T-helper 1 cell treated with Interleukin-12 subunit alpha and Interleukin-12 subunit beta and Interleukin-4 antibody, amounts not matched to agents 30 ng/mL and 1 ng/mL, for 36 hours (primary cell): ENCODE results near the gene SOX4. TPM values are rescaled to one million over a fixed set of nuclear protein-coding genes. Genes with fewer than 3 reads are reported as not detected.
"Not testable (repeated sequence)": the region's sequence is repeated elsewhere in the genome, so short reads cannot be mapped to it uniquely, and the experiment has no call there.

Experiments used
- intact Hi-C: fragments of 100-400 bp; cut with micrococcal nuclease; formaldehyde crosslinking; loops from one replicate; pipeline ENCODE4 v1.15.1; 2024
- total RNA-seq: library from RNA; stranded (reverse); gene quantifications from 2 replicates; pipeline ENCODE4 v1.2.3, GENCODE V29; 2022

The SOX4 gene
- 1.2 TPM in 2 replicates for total RNA-seq

- intact Hi-C loops: loop anchor here (1.0 to 10.0 kb wide), 3 partner anchors 471 to 1749 kb away; no protein-coding TSS in a partner anchor
These were observed at the start of gene SOX4 for GRCh38 chr6:21593412-21593926. SOX4 (plus strand) TSS chr6:21593751; CDS start chr6:21594535, 784 bp downstream.

GRCh38 chr6:21552286-21552685, 41.3 kb upstream of the SOX4 start:
- intact Hi-C loops: not testable (repeated sequence)

GRCh38 chr6:21554286-21554685, 39.3 kb upstream of the SOX4 start:
- intact Hi-C loops: no loop called here

GRCh38 chr6:21555197-21555596, 38.4 kb upstream of the SOX4 start:
- intact Hi-C loops: no loop called here

- intact Hi-C loops: no loop called here
These were observed 37.0 kb upstream of the SOX4 start for GRCh38 chr6:21556511-21556910.

GRCh38 chr6:21556968-21557721, 36.4 kb upstream of the SOX4 start:
- intact Hi-C loops: no loop called here

- intact Hi-C loops: no loop called here
These were observed 34.3 kb upstream of the SOX4 start for GRCh38 chr6:21559238-21559637.

GRCh38 chr6:21560249-21560648, 33.3 kb upstream of the SOX4 start:
- intact Hi-C loops: no loop called here

- intact Hi-C loops: no loop called here
These were observed 28.1 kb upstream of the SOX4 start for GRCh38 chr6:21565431-21565830.

- intact Hi-C loops: no loop called here
These were observed 15.0 kb upstream of the SOX4 start for GRCh38 chr6:21578523-21578922.

GRCh38 chr6:21582651-21583050, 10.9 kb upstream of the SOX4 start:
- intact Hi-C loops: no loop called here

GRCh38 chr6:21586300-21586699, 7.3 kb upstream of the SOX4 start:
- intact Hi-C loops: loop anchor here (5.0 kb wide), 2 partner anchors 59 to 291 kb away; no protein-coding TSS in a partner anchor

GRCh38 chr6:21586740-21587178, 6.8 kb upstream of the SOX4 start:
- intact Hi-C loops: loop anchor here (5.0 kb wide), 2 partner anchors 59 to 291 kb away; no protein-coding TSS in a partner anchor

GRCh38 chr6:21587179-21587960, 6.2 kb upstream of the SOX4 start:
- intact Hi-C loops: loop anchor here (5.0 kb wide), 2 partner anchors 60 to 290 kb away; no protein-coding TSS in a partner anchor

- intact Hi-C loops: loop anchor here (1.0 to 5.0 kb wide), 10 partner anchors 8 to 1495 kb away; partner anchors contain the start of genes E2F3 and MBOAT1
These were observed 5.5 kb upstream of the SOX4 start for GRCh38 chr6:21587961-21588480.

- intact Hi-C loops: loop anchor here (1.0 to 5.0 kb wide), 14 partner anchors 8 to 1496 kb away; partner anchors contain the start of genes CDKAL1, E2F3 and MBOAT1
These were observed 4.8 kb upstream of the SOX4 start for GRCh38 chr6:21588481-21589351.

- intact Hi-C loops: loop anchor here (1.0 to 10.0 kb wide), 15 partner anchors 62 to 1745 kb away; partner anchors contain the start of genes CDKAL1, E2F3 and MBOAT1
These were observed 3.9 kb upstream of the SOX4 start for GRCh38 chr6:21589352-21590345.

GRCh38 chr6:21590346-21590745, 3.2 kb upstream of the SOX4 start:
- intact Hi-C loops: loop anchor here (10.0 kb wide), 2 partner anchors 474 to 1746 kb away; no protein-coding TSS in a partner anchor

- intact Hi-C loops: loop anchor here (10.0 kb wide), 2 partner anchors 473 to 1747 kb away; no protein-coding TSS in a partner anchor
These were observed 2.1 kb upstream of the SOX4 start for GRCh38 chr6:21591446-21591845.
